ENCODE data around the gene SEPTIN8. TPM values are rescaled to one million over a fixed set of nuclear protein-coding genes. Genes with fewer than 3 reads are reported as not detected.

Gene SEPTIN8
- total and polyA plus RNA-seq, 9 donors, result 34.6 to 56.1 (median 40.8) TPM

DNA sequence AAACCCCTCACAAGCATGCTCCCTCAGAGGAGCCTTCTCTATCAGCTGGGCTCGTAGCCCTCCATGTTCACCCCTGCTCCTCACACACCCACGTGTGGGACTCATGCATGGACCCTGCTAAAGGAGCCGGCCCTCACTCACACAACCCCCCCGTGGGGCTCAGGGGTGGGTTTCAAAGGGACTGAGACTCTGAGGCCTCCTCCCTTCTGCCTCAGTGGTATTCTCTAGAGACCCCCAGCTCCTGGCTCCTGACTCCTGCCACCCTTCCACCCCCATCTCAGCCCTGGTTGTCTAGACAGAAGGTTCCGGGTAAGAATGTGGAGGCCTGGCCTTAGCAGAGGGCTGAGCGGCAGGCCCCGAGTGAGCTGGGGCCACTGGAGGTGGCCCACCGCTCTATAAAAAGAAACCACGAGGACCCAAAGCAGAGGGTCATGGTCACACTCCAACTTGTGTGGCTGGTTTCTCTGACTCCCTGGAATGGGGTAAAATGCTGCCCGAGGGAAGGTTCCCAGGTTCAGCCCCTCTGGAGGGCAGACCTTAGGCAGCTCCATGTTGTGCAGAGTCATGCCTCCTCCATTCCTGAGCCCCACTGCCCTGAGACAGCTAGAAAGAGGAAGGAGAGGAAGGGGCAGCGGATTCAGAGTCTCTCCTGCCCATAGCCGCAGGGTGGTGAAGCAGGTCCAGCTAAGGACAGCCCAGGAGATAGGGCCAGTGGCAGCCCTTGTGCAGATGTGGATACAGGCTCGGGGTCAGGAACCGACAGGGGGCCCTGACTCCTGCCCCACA lies 10.8 kb downstream of the SEPTIN8 start:
- 92% methylated on average over 11 of the region's 14 CpGs for WGBS (ENCODE audit: insufficient coverage)
- peaks cover 37% of the 10 kb centered on the region for H3K4me1 ChIP-seq (ENCODE audit: control insufficient read depth, insufficient read depth, low read length)
- H3K9me3 ChIP-seq (replicated peaks; ENCODE audit: control insufficient read depth, low read depth, low read length), result no peaks in the 10 kb centered on the region
- no peak overlapping the region for H3K27ac ChIP-seq (ENCODE audit: low read length)
- no peaks in the 10 kb centered on the region for H3K27me3 ChIP-seq (ENCODE audit: control insufficient read depth, insufficient read depth, low read length)
- H3K4me3 ChIP-seq (ENCODE audit: low read length), result no peak overlapping the region
- H3K36me3 ChIP-seq (ENCODE audit: control insufficient read depth, insufficient read depth, low read length), result peaks cover 44% of the 10 kb centered on the region
- no peak for DNase-seq

DNA sequence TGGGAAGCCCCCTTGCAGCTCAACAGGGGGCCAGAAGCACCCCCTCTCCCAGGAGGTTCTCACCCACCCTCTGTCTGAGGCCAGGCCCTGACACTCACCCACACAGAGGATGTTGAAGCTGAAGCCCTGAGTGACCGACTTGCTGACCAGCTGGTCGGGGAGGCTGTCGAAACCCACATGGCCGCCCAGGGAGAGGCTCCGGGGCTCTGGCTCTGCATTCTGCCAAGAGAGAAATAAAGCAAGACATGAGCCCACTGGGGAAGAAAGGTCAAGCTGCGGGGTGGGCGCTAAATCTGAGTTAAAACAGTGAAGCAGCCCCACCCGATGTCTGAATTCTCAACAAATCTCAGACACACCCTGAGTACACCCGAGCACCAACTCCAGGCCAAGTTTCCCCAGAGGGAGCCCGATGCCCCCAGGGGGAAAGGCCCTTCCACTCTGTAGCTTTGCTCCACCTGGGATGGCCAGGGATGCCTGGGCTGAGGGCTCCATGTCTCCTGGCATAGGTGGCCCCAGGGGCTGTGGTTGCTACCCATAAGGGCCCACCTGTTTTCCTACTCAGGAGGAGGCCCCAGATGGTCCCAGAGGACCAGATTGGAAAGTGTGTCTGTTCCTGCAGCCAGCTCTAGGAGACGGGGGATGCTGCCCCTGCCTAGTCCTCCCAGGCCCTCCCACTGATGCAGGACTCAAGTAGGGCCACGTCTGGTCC lies 11.6 kb downstream of the SEPTIN8 start:
- DNase-seq, result no peak
- Histone ChIP-seq H3K36me3 (ENCODE audit: control insufficient read depth, insufficient read depth, low read length) (peaks cover 51% of the 10 kb centered on the region), H3K27ac (ENCODE audit: low read length) (no peak overlapping the region), H3K4me3 (ENCODE audit: low read length) (no peak overlapping the region), H3K9me3 (replicated peaks; ENCODE audit: control insufficient read depth, low read depth, low read length) (no peaks in the 10 kb centered on the region), H3K4me1 (ENCODE audit: control insufficient read depth, insufficient read depth, low read length) (peaks cover 30% of the 10 kb centered on the region), H3K27me3 (ENCODE audit: control insufficient read depth, insufficient read depth, low read length) (no peaks in the 10 kb centered on the region)
- 57% methylated on average over 7 of the region's 12 CpGs for WGBS (ENCODE audit: insufficient coverage)

DNA sequence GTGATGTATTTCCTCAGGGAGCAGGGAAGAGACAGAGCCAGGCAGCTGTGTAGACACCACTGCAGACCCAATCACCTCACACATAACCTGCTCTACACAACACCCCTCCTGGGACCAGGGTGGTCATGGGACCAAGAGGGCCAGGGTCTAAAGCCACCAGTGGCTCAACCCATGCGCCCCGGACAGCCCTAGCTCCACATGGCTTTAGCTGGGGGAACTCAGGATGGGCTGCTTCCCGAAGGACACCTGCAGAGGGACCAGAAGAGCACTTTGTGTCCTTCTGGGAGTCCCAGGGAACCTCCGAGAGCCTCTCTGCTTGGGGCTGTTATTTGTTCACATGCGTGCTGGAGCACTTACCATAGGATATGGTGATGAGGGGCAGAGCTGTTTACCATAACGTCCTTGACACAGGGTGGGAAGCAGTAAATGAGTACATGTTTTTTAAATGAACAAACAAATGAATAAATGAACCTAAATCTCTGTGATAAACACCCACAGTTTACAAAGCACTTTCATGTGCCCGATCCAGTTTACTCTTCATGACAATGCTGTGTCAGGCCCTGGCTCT lies 12.3 kb downstream of the SEPTIN8 start:
- Histone ChIP-seq H3K9me3 (replicated peaks; ENCODE audit: control insufficient read depth, low read depth, low read length) (no peaks in the 10 kb centered on the region), H3K4me1 (ENCODE audit: control insufficient read depth, insufficient read depth, low read length) (peaks cover 29% of the 10 kb centered on the region), H3K27ac (ENCODE audit: low read length) (no peak overlapping the region), H3K36me3 (ENCODE audit: control insufficient read depth, insufficient read depth, low read length) (peaks cover 58% of the 10 kb centered on the region), H3K27me3 (ENCODE audit: control insufficient read depth, insufficient read depth, low read length) (no peaks in the 10 kb centered on the region), H3K4me3 (ENCODE audit: low read length) (no peak overlapping the region)
- no peak for DNase-seq
- WGBS (ENCODE audit: insufficient coverage), result 89% methylated on average over 6 of the region's 7 CpGs

DNA sequence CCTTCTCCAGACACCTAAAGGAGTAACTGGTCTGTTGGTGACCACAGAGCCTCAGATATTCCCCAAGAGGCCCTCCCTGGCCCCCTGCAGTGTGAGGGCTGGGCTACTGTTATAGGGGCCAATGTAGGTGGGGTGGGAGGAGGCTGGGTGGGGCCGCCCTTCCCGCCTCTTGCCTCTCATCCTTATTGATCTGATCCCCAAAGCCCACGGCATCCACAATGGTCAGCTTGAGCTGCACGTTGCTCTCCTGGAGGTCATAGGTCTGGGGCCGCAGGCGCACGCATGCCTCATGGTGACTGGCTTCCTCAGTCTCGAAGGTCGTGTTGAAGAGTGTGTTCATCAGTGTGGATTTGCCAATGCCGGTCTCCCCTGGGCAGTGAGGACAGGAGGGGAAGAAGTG lies 13.0 kb downstream of the SEPTIN8 start:
- Histone ChIP-seq H3K4me3 (ENCODE audit: low read length) (no peak overlapping the region), H3K27ac (ENCODE audit: low read length) (no peak overlapping the region), H3K9me3 (replicated peaks; ENCODE audit: control insufficient read depth, low read depth, low read length) (no peaks in the 10 kb centered on the region), H3K27me3 (ENCODE audit: control insufficient read depth, insufficient read depth, low read length) (no peaks in the 10 kb centered on the region), H3K4me1 (ENCODE audit: control insufficient read depth, insufficient read depth, low read length) (peaks cover 29% of the 10 kb centered on the region), H3K36me3 (ENCODE audit: control insufficient read depth, insufficient read depth, low read length) (peaks cover 64% of the 10 kb centered on the region)
- WGBS (ENCODE audit: insufficient coverage), result 93% methylated on average over 8 of the region's 10 CpGs
- no peak for DNase-seq

DNA sequence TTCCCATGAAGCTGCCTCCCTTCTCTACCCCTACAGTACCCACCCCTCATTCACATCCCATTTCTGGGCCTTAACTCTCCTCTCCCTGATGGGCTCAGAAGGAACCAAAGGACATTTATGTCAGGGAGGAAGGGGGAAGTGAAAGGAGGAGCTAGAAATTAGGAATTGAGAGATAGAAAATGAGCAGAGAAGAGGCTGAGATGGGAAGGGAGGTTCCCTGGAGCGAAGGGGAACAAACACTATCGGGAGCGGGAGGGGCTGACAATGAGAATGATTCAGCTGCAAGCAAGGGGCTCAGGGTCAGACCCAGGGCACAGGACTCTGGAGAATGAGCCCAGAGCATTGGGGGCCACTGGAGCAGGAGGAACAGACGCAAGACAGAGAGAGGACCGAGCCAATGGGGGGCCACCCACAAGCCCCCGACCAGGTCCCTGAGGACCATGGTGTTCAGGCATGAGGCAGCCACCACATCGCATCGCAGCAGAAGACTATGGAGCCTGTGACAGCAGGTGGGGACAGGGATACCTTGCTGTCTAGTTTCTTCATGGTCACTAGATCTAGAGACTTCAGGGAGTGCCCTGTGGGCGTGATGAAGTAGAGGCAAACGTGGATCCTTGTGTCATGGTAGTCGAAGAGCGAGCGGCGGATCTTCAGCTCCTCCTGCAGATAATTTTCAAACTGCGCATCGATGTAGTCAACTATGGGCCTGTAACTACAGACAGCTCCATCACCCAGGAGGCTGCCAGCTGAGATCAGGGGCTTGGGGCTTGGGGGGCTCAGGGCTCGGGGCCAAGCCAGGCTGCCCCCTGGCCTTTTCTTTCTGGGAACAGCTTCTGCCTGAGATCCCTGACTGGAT lies 13.6 kb downstream of the SEPTIN8 start:
- no peak for DNase-seq
- Histone ChIP-seq H3K36me3 (ENCODE audit: control insufficient read depth, insufficient read depth, low read length) (peaks cover 69% of the 10 kb centered on the region), H3K27ac (ENCODE audit: low read length) (no peak overlapping the region), H3K9me3 (replicated peaks; ENCODE audit: control insufficient read depth, low read depth, low read length) (no peaks in the 10 kb centered on the region), H3K4me1 (ENCODE audit: control insufficient read depth, insufficient read depth, low read length) (peaks cover 26% of the 10 kb centered on the region), H3K27me3 (ENCODE audit: control insufficient read depth, insufficient read depth, low read length) (no peaks in the 10 kb centered on the region), H3K4me3 (ENCODE audit: low read length) (no peak overlapping the region)
- 87% methylated on average over 16 of the region's 17 CpGs for WGBS (ENCODE audit: insufficient coverage)

DNA sequence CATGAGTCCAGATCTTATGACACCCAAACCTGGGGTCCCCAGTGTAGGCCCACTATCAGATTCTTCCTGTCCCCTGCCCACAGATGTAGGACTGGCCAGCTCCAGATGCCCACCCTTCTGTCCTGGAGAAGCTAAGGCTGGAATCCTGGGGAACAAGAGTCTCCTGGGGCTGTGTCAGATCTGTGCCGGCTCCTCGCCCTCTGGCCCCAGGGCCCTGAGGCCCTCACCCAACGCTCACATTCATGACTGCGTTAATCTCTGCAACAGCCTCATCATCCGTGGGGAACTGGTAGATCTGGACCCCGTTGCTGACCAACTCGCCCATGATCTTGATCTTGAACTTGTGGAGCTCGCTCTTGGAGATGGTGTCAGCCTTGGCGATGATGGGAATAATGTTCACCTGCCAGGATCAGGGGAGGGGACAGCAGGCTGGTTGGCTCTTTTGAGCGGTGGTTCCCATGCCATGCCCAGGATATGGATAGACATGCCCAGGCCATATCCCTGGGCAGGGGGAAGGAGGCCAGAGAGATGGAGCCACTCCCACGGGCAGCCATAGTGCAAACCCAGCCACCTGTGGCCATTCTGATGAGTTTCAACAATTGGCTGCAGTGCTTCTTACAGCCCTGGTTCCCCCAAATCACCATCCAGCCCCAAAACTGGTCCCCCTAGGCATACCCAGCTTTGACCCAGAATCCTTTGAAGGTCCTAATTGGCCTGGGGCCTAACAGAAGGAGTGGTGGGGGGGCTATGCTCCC lies 14.6 kb downstream of the SEPTIN8 start:
- peaks cover 17% of the 10 kb centered on the region for H3K4me1 ChIP-seq (ENCODE audit: control insufficient read depth, insufficient read depth, low read length)
- peaks cover 75% of the 10 kb centered on the region for H3K36me3 ChIP-seq (ENCODE audit: control insufficient read depth, insufficient read depth, low read length)
- no peak overlapping the region for H3K4me3 ChIP-seq (ENCODE audit: low read length)
- no peaks in the 10 kb centered on the region for H3K27me3 ChIP-seq (ENCODE audit: control insufficient read depth, insufficient read depth, low read length)
- H3K27ac ChIP-seq (ENCODE audit: low read length), result no peak overlapping the region
- no peaks in the 10 kb centered on the region for H3K9me3 ChIP-seq (replicated peaks; ENCODE audit: control insufficient read depth, low read depth, low read length)
- no peak for DNase-seq
- 92% methylated on average over 11 of the region's 11 CpGs for WGBS (ENCODE audit: insufficient coverage)

DNA sequence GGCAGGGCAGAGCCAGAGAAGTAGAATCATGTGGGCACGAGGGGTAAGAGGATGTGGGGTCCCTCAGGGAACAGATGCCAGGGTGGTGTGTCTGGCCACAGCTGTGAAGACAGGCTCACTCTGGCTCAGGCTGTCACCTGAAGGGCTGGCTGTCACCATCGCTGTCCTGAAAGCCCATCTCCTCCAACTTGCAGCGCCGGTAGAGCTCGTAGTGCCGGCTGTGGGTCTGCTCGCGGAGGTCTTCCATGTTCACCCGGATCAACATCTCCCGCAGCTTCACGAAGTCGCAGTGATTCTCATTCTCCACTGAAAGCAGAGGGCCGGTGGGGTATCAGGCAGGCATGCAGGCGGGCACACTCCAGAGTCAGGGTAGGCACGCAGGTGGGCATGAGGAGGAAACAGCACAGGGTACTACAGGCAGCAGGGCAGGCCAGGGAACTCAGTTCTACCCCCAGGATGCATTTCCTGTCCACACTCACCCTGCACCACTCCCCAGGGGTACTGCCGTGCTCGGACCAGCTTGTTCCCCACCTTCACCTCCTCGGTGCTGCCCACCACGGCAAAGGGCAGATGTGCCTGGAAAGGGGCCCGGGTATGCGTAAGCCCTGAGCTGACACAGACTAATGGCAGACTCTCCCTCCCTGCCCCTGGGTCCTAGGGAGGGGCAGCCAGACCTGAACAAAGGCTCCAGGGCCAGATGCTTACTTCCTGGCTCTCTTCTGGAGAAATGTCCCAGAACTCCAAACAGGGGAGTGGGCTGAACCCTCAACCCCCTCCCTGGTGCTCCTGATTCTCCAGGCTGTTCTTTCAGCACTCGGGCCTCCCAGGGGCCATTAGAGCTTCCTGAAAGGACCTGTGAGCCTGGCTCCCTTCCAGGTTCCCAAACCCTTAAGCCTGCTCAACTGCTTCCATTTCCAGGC lies 15.5 kb downstream of the SEPTIN8 start:
- Histone ChIP-seq H3K27me3 (ENCODE audit: control insufficient read depth, insufficient read depth, low read length) (no peaks in the 10 kb centered on the region), H3K9me3 (replicated peaks; ENCODE audit: control insufficient read depth, low read depth, low read length) (no peaks in the 10 kb centered on the region), H3K4me1 (ENCODE audit: control insufficient read depth, insufficient read depth, low read length) (peaks cover 9% of the 10 kb centered on the region), H3K4me3 (ENCODE audit: low read length) (no peak overlapping the region), H3K36me3 (ENCODE audit: control insufficient read depth, insufficient read depth, low read length) (peaks cover 79% of the 10 kb centered on the region), H3K27ac (ENCODE audit: low read length) (no peak overlapping the region)
- 88% methylated on average over 19 of the region's 22 CpGs for WGBS (ENCODE audit: insufficient coverage)
- no peak for DNase-seq

DNA sequence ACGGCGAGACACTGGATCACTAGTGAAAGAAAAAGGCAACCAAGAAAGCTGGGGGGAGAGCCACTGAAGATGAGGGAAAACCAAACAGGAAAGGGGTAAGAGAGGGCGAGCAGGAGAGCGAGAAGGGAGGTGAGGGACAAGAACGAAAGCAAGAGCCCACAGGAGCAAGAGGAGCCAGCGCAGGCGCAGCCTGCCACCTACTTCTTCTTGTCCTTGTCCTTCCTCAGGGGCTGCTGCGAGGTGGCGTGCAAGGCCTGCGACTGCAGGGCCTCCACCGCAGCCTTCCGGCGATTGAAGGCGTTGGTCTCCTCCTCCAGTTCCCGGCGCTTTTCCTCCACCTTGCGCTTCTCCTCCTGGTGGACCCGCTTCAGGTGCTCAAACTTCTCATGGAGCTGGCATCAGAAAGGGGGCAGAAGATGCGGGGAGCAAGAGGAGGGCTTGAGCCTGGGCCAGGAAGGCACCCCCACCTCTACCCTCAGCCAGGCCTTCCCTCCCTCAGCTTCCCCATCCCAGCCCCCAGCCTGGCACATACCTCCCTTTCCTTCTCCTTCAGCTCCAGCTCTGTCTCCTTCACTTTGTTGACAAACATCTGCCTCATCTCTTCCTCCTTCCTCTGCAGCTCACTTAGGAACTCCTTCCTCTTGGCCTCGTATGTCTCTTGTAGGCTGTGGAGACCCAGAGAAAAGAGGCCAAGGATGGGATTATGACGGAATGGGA lies 16.3 kb downstream of the SEPTIN8 start:
- peaks cover 79% of the 10 kb centered on the region for H3K36me3 ChIP-seq (ENCODE audit: control insufficient read depth, insufficient read depth, low read length)
- no peak for DNase-seq
- H3K9me3 ChIP-seq (replicated peaks; ENCODE audit: control insufficient read depth, low read depth, low read length), result no peaks in the 10 kb centered on the region
- H3K4me1 ChIP-seq (ENCODE audit: control insufficient read depth, insufficient read depth, low read length), result peaks cover 2% of the 10 kb centered on the region
- no peaks in the 10 kb centered on the region for H3K27me3 ChIP-seq (ENCODE audit: control insufficient read depth, insufficient read depth, low read length)
- H3K27ac ChIP-seq (ENCODE audit: low read length), result no peak overlapping the region
- H3K4me3 ChIP-seq (ENCODE audit: low read length), result no peak overlapping the region
- WGBS (ENCODE audit: insufficient coverage), result 87% methylated on average over 20 of the region's 21 CpGs

All from muscle of leg (tissue), 11 donors.